Duodenal mucosa (tissue), 2 donors: Measurements from ENCODE around the gene LRRC42.
"Not testable (repeated sequence)": the region's sequence is repeated elsewhere in the genome, so short reads cannot be mapped to it uniquely, and the experiment has no call there.

Experiments
- H3K27ac ChIP-seq: one replicate; pipeline ENCODE4 v1.7.0; 2013; ENCODE audit warnings: low read depth, low read length
- H3K27me3 ChIP-seq, 2 donors: one replicate each; pipeline ENCODE4 v1.7.0; 2013; ENCODE audit warnings: low read length in 2 of 2, control low read depth in 1 of 2; ENCODE audit not compliant: insufficient read depth in 2 of 2, control insufficient read depth in 1 of 2
- H3K36me3 ChIP-seq, 2 donors: one replicate each; pipeline ENCODE4 v1.7.0; 2013; ENCODE audit warnings: low read length in 2 of 2, control low read depth in 1 of 2; ENCODE audit not compliant: insufficient read depth in 2 of 2, control insufficient read depth in 1 of 2
- H3K4me1 ChIP-seq, 2 donors: one replicate each; pipeline ENCODE4 v1.7.0; 2013; ENCODE audit warnings: low read length in 2 of 2, control low read depth in 1 of 2; ENCODE audit not compliant: insufficient read depth in 2 of 2, control insufficient read depth in 1 of 2
- H3K4me3 ChIP-seq, 2 donors: one replicate each; pipeline ENCODE4 v1.7.0; 2013; ENCODE audit warnings: low read length in 2 of 2, low read depth in 1 of 2
- H3K9ac ChIP-seq, 2 donors: one replicate each; pipeline ENCODE4 v1.7.0; 2013; ENCODE audit warnings: low read length in 2 of 2, low read depth in 1 of 2
- H3K9me3 ChIP-seq, 2 donors: one replicate each; pipeline ENCODE4 v1.7.0; 2013; ENCODE audit warnings: low read length in 2 of 2, control low read depth in 1 of 2; ENCODE audit not compliant: control insufficient read depth in 1 of 2

Gene LRRC42

DNA sequence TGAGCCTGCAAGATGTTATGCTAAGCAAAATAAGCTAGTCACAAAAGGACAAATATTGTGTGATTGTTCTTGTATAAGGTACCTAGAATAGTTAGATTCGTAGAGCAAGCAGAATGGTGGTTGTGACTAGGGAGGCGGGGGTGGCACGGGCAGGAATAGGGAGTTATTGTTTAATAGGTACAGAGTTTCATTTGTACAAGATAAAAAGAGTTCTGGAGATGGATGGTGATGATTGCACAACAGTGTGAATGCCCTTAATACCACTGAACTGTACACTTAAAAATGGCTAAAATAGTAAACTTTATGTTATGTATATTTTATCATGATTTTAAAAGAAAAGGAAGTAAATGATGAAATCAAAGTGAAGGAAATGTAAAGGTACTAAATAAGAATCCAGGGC, 20.6 kb downstream of the LRRC42 start:
- no peak overlapping the region for H3K27ac ChIP-seq

DNA sequence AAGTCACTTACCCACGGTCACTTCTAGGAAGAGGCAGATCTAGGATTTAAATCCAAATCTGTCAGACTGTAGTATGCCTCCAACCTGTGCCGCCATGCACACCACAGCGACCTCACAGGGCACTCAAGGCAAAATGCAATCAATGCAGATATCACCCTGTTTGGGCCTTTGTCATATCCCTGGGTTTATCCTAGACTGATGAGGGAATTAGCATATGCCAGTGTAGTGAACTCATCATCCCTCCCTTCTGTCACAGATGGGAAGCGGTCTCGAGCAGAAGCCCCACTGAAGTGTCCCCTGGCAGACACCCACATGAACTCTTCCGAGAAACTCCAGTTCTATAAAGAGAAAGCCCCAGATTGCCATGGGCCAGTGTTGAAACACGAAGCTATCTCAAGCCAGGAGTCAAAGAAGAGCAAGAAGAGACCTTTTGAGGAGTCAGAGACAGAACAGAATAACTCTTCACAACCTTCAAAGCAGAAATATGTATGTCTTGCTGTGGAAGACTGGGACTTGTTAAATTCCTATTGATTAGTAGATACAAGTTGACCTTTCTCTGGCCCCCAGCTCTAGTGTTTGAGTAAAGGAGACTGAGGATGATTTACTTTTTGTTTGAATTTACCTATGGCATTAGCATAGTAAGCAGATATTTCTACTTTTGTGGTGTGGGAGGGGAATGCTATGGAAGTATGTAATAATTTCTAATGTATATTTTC, 21.4 kb downstream of the LRRC42 start:
- no peaks in the 10 kb centered on the region for H3K9me3 ChIP-seq
- no peak overlapping the region for H3K9ac ChIP-seq
- H3K27me3 ChIP-seq, result no peaks in the 10 kb centered on the region
- peaks cover 11 to 46% of the 10 kb centered on the region in 2 donors for H3K36me3 ChIP-seq
- H3K4me1 ChIP-seq, result no peaks in the 10 kb centered on the region
- no peak overlapping the region for H3K4me3 ChIP-seq
- no peak overlapping the region for H3K27ac ChIP-seq

More for the DNA sequence above, 20.6 kb downstream of the LRRC42 start:
- H3K4me1 ChIP-seq, result no peaks in the 10 kb centered on the region
- H3K27me3 ChIP-seq, result no peaks in the 10 kb centered on the region
- no peaks in the 10 kb centered on the region for H3K9me3 ChIP-seq
- H3K36me3 ChIP-seq, result peaks cover 17 to 54% of the 10 kb centered on the region in 2 donors
- H3K4me3 ChIP-seq, result no peak overlapping the region
- no peak overlapping the region for H3K9ac ChIP-seq

- H3K4me3 ChIP-seq, result no peak overlapping the region
- no peak overlapping the region for H3K9ac ChIP-seq
- H3K36me3 ChIP-seq, result peaks cover 6 to 40% of the 10 kb centered on the region in 2 donors
- no peaks in the 10 kb centered on the region for H3K9me3 ChIP-seq
- no peak overlapping the region for H3K27ac ChIP-seq
- no peaks in the 10 kb centered on the region for H3K27me3 ChIP-seq
- H3K4me1 ChIP-seq, result no peaks in the 10 kb centered on the region
Measured at GRCh38 chr1:53968125-53968513, 22.0 kb downstream of the LRRC42 start.

DNA sequence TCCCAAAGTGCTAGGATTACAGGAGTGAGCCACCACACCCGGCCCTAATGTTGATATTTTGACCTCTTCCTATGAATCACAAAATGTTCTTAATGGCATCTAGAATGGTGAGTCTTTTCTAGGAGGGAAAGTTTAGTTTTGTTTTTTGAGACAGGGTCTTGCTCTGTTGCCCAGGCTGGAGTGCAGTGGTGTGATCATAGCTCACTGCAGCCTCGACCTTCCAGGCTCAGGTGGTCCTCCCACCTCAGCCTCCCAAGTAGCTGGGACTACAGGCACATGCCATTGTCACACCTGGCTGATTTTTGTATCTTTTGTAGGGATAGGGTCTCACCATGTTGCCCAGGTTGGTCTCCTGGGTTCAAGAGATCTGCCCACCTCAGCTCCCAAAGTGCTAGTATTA, 23.2 kb downstream of the LRRC42 start:
- not testable (repeated sequence) for H3K9ac ChIP-seq, H3K4me1 ChIP-seq, H3K27ac ChIP-seq, H3K27me3 ChIP-seq, H3K9me3 ChIP-seq, H3K4me3 ChIP-seq
- peaks cover 3 to 30% of the 10 kb centered on the region in 2 donors for H3K36me3 ChIP-seq

DNA sequence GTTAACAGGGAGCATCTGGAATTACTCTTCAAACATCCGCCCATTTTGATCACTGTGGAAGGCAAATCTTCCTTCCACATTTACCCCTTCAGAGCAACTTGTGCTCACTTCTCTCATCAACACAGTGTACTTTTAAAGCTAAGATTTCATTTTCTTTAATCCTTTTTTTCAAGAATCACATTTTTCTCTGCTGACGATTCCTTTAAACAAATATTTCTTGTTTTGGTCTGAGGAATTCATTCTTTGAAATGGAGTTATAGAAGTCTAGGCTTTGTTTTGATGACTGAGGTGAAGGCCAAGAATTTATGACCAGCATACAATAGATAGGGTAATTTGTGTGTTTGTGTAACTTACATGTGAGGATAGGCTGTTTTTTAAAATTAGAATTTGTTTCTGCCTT, 25.6 kb downstream of the LRRC42 start:
- H3K36me3 ChIP-seq, result peaks cover 0 to 20% of the 10 kb centered on the region in 2 donors
- no peaks in the 10 kb centered on the region for H3K9me3 ChIP-seq
- no peak overlapping the region for H3K27ac ChIP-seq

DNA sequence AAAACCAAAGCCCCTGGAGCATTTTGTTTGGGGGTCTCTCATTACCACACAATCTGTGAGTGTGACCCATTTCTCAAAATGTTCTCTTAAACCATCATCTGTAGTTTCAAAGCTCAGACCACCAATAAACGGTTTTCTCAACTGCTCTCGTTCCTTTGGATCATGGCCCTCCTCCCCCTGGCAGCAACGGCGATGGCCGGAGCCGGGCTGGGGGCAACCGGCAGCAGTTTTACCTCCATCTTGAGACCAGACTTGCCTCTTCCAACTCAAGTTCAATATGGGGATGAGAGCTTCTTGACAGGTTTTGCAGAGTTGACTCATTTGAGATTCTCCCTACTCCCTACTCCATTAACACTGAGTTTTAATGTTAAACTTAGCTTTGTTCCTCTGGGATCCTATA, 29.7 kb downstream of the LRRC42 start:
- Histone ChIP-seq H3K9ac (no peak overlapping the region), H3K9me3 (no peaks in the 10 kb centered on the region), H3K27ac (no peak overlapping the region), H3K36me3 (peaks cover 0 to under 1% of the 10 kb centered on the region in 2 donors), H3K4me1 (no peaks in the 10 kb centered on the region), H3K4me3 (no peak overlapping the region), H3K27me3 (no peaks in the 10 kb centered on the region)

More for the DNA sequence above, 25.6 kb downstream of the LRRC42 start:
- Histone ChIP-seq H3K4me1 (no peaks in the 10 kb centered on the region), H3K9ac (no peak overlapping the region), H3K4me3 (no peak overlapping the region), H3K27me3 (no peaks in the 10 kb centered on the region)

DNA sequence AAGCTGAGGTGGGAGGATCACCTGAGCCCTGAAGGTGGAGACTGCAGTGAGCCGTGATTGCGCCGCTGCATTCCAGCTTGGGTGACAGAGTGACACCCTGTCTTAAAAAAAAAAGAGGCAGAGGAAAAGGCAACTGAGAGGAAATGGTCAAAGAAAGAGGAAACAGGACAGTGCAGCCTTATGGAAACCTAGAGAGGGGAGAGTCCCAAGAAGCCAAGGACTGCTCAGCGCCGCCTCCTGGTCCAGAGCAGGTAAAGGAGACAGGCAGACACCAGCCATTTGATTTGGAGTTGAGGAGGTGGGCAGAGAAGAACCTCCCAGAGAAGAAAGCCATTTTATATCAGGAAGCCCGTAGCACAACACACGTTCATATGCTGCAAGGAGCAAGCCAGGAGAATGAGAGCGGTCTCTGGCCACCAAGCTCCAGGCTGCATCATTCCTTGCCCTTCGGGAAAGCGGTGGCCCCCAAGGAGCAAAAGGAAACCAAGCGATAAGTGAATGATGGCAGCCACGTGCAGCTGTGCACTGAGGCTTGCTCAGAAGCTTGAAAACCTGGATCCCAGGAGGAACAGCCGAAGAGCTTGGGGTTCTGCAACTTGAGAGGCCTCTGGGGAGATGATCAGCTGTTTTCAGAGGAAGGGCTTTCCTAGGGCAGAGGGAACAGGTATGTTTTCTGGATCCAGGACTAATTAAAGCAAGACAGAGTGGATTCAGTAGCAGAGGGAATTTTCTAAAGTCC, 33.7 kb downstream of the LRRC42 start:
- Histone ChIP-seq H3K4me1 (peaks cover 0 to 8% of the 10 kb centered on the region in 2 donors), H3K27ac (no peak overlapping the region), H3K4me3 (no peak overlapping the region), H3K9ac (no peak overlapping the region), H3K27me3 (no peaks in the 10 kb centered on the region), H3K9me3 (no peaks in the 10 kb centered on the region), H3K36me3 (no peaks in the 10 kb centered on the region)

DNA sequence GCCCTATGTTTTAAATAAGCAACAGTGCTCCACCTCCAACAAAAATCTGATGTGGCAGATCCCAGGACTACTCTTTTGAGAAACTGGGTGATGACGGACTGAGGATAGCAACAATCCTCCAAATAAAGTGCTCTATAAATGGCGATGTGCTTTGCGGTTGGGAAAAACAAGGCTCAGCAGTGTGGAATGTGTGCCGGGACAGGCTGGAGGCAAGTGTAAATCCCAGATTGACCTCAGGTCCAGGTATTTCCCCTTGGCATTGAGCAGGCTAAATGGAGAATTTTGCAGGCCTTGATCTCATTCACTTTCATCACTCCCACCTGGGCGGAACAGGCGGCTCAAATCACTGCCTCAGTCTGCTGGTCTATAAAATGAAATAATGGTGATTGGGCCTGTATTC, 35.1 kb downstream of the LRRC42 start:
- no peak overlapping the region for H3K27ac ChIP-seq
- no peak overlapping the region for H3K9ac ChIP-seq
- no peaks in the 10 kb centered on the region for H3K36me3 ChIP-seq
- no peaks in the 10 kb centered on the region for H3K27me3 ChIP-seq
- no peak overlapping the region for H3K4me3 ChIP-seq
- H3K9me3 ChIP-seq, result no peaks in the 10 kb centered on the region
- peaks cover 0 to 8% of the 10 kb centered on the region in 2 donors for H3K4me1 ChIP-seq

DNA sequence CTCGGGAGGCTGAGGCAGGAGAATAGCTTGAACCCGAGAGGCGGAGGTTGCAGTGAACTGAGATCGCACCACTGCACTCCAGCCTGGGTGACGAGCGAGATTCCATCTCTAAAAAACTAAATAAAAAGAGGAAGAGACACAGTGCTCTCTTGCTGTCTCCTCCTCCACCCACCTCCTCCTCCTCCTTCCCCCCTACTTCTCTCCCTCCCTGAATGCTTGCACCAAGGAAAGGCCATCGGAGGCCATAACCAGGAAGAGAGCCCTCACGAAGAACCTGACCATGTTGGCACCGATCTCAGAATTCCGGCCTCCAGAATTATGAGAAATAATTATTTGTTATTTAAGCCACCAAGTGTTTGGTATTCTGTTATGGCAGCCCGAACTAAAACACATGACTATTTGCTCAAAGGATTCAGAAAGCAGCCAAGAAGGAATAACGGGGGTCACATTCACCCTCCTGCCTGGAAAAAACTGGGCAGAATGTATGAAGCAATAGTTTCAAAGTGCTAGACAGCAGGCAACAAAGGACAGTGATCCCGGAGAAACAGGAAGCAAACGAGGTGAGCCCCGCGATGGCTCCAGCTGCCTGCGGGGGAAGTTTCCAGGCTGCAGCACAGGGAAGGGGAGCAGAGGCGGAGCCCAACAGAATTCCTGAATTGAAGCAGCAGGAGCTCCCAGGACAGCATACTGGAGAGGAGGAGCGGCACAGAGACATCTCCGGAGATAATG, 36.0 kb downstream of the LRRC42 start:
- Histone ChIP-seq H3K36me3 (no peaks in the 10 kb centered on the region), H3K9me3 (no peaks in the 10 kb centered on the region), H3K4me3 (peak overlapping the region; percentile 63 to 69), H3K27me3 (no peaks in the 10 kb centered on the region), H3K9ac (peak overlapping the region in 1 of 2 donors; percentile 34), H3K27ac (no peak overlapping the region), H3K4me1 (peaks cover 0 to 8% of the 10 kb centered on the region in 2 donors)

- Histone ChIP-seq H3K4me3 (peak overlapping the region; percentile 63 to 69), H3K9me3 (no peaks in the 10 kb centered on the region), H3K27me3 (no peaks in the 10 kb centered on the region), H3K36me3 (no peaks in the 10 kb centered on the region), H3K27ac (no peak overlapping the region), H3K4me1 (peaks cover 0 to 8% of the 10 kb centered on the region in 2 donors), H3K9ac (peak overlapping the region in 1 of 2 donors; percentile 34)
Measured at GRCh38 chr1:53982763-53983104, 36.6 kb downstream of the LRRC42 start.
